ES-I3 (cell line): ENCODE measurements around the gene CRYBA2.
A peak's percentile ranks its signal among the peaks of the same experiment; 100 is the strongest.

Experiments used
- H3K36me3 ChIP-seq: 2 replicates; pipeline ENCODE4 v1.6.1; 2013; ENCODE audit warnings: mild to moderate bottlenecking, low read length, control low read depth, moderate library complexity; ENCODE audit not compliant: insufficient read depth
- H3K4me1 ChIP-seq: 2 replicates; pipeline ENCODE4 v1.6.1; 2013; ENCODE audit warnings: mild to moderate bottlenecking, control low read depth, low read length; ENCODE audit not compliant: insufficient read depth
- H3K9ac ChIP-seq: 2 replicates; pipeline ENCODE4 v1.6.1; 2013; ENCODE audit warnings: low read depth, mild to moderate bottlenecking, low read length, moderate library complexity
- H3K9me3 ChIP-seq: 2 replicates; pipeline ENCODE4 v1.6.1; 2013; ENCODE audit warnings: mild to moderate bottlenecking, low read length, moderate library complexity; ENCODE audit not compliant: control insufficient read depth, insufficient read depth

CRYBA2 gene

DNA sequence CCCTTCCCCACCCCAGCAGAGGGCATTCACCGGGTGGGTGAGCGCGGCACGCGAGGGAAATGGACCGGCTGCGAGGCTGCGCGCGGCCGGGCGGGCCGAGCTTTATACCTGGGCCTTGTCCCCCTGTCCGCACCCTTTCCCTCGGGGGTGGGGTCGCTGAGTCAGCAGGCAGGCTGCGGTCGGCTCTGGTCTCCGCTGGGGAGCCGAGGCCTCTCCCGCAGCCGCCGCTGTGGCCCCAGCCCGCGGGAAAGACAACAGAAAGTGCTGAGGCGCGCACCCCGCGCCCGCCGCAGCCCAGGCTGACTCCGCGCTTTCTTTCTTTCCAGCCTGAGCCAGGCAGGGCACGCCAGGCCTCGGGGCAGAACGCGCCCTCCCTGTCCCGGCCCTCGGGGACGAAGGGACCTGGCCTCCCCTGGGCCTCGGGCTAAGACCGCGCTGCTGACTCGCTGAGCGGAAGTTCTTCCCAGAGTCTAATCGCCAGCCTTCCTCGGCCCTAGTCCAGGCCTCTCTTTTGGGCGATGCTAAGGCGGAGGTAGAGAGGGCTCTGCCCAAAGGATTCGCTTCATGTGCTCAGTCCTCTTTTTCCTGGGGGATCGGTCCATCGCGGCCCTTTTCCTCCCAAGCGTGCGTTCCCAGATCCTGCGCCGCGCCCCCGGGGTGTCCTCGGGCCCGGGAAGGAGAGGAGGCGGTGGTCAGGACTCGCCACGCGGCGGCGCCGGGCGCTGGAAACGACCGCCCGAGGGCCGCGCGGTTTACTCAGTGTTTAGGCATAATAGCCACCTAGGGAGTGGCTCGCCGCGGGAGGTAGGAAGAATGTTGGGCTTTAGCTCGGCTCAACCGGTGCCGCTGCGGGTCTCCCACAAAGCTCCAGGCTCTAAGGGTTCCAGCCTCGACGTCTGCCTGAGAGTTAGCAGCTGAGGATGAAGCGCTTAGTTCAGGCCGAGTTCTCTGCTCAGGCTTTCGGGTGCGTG is at the start of gene CRYBA2:
Gene CRYBA2, minus strand, starts transcription at position 78 of the 971 bp plus-strand sequence. CDS start 246 bp downstream, outside the sequence.
- H3K9me3 ChIP-seq = no peaks in the 10 kb centered on the region
- no peaks in the 10 kb centered on the region for H3K36me3 ChIP-seq
- peaks cover 4% of the 10 kb centered on the region; the same call in 1 of the 2 replicates for H3K4me1 ChIP-seq
- H3K9ac ChIP-seq = peak within 1 kb of the TSS; percentile 25; the same call in 1 of the 2 replicates

DNA sequence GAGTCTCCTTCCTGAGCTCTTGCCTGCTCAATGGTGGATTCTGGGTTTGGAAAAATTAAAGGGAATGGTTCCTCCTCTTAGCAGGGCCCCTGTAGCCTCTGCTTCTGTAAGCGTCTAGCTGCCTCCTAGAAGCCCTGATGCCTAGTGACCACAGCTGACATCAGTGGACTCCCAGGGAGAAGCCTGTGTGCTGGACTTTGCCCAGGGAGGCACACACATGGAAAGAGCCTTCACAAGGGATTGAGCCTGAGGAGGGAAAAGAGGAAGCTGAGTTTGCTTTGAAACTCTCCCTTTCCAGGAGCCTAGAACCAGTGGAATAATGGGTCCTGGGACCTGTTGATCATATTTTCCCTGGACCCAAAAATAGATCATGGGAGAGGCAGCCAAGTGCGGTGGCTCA is 49.5 kb upstream of the CRYBA2 start:
- H3K9ac ChIP-seq = no peak overlapping the region
- no peaks in the 10 kb centered on the region for H3K4me1 ChIP-seq
- H3K9me3 ChIP-seq = no peaks in the 10 kb centered on the region
- no peaks in the 10 kb centered on the region for H3K36me3 ChIP-seq

DNA sequence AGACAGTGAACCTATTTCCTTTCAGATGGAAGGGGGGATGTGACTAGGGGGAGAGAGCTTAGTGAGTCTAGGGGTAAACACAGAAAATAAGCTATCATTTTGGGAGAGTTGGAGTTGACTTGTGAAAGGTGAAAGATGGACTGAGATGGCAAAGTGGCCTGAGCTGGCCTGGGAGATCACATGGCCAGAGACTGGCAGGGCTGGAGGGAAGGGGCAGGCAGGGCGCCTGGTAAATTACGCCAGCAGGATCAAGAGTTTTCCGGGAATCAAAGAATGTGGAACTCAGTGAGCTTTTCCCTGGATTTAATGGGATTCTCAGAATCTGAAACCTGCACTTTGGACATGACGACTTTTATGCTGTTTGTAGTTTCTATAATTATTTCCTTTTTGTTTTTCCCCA is 48.9 kb upstream of the CRYBA2 start:
- Histone ChIP-seq H3K9ac (no peak overlapping the region), H3K9me3 (no peaks in the 10 kb centered on the region), H3K4me1 (no peaks in the 10 kb centered on the region), H3K36me3 (no peaks in the 10 kb centered on the region)

DNA sequence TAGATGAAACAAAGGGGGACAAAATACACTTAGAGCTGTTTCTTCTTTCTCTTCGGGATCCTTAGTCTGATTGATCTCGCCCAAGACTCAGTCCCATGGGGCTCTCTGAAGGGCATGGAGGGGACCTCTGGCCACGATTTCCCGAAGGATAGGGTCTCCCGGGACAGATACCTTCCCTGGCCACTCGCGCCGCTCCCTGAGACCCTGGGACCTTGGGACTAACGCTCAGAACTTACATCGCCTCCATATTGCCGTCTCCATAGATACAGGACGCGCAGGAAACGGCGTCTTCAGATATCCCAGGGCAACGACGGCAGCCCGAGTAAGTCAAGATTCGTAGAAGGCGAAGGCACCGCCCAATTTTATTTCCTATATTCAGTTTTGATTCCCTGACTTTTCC is 48.0 kb upstream of the CRYBA2 start, which contains the start of gene CFAP65:
Gene CFAP65, minus strand, starts transcription at position 265 of the 400 bp plus-strand sequence. CDS start 2,468 bp downstream, outside the sequence.
- no peaks in the 10 kb centered on the region for H3K36me3 ChIP-seq
- H3K9me3 ChIP-seq = no peaks in the 10 kb centered on the region
- peak within 1 kb of the TSS; percentile 43; the same call in 1 of the 2 replicates for H3K9ac ChIP-seq
- H3K4me1 ChIP-seq = no peaks in the 10 kb centered on the region

DNA sequence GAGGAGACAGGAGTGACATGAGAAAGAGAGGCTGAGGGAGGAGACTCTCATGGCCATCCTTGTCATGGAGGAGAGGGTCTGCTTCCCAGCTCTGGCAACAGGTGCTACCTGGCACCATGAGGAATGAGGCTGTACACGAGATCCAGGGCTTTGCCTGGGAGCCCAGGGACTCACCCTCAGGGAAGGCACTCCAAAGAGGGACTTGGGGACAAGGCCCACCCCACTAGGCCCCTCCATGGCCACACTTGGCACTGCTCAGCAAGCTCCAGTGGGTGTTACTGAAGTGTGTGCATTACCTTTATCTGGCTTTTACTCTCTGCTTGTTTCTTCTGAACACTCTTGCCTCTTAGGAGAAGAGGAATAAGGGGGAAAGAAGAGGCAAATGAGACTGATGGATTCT is 45.4 kb upstream of the CRYBA2 start:
- no peaks in the 10 kb centered on the region for H3K9me3 ChIP-seq
- no peaks in the 10 kb centered on the region for H3K4me1 ChIP-seq
- H3K9ac ChIP-seq = no peak overlapping the region
- no peaks in the 10 kb centered on the region for H3K36me3 ChIP-seq

GRCh38 chr2:219037783-219038499 is 44.7 kb upstream of the CRYBA2 start:
- Histone ChIP-seq H3K9ac (no peak overlapping the region), H3K4me1 (no peaks in the 10 kb centered on the region), H3K9me3 (no peaks in the 10 kb centered on the region), H3K36me3 (no peaks in the 10 kb centered on the region)

GRCh38 chr2:219035942-219036341 is 42.7 kb upstream of the CRYBA2 start:
- Histone ChIP-seq H3K36me3 (no peaks in the 10 kb centered on the region), H3K9ac (no peak overlapping the region), H3K9me3 (no peaks in the 10 kb centered on the region)

DNA sequence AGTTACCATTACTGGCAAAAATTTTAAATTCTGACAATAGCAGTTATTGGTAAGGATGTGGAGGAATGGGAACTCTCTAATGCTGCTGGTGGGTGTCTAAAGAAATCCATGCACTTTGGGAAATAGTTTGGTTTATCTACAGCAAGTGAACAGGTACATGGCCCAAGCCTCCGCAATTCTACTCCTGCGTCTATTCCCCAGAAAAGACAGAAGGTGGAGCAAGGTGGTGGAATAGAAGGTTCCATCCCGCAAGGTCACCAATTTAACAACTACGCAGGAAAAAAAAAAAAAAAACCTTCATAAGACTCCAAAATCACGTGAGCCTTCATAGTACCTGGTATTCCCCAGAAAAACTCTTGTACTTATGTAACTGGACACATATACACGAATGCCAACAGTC is 41.6 kb upstream of the CRYBA2 start:
- H3K36me3 ChIP-seq = no peaks in the 10 kb centered on the region
- no peaks in the 10 kb centered on the region for H3K4me1 ChIP-seq
- H3K9ac ChIP-seq = no peak overlapping the region
- no peaks in the 10 kb centered on the region for H3K9me3 ChIP-seq

More at GRCh38 chr2:219035942-219036341, 42.7 kb upstream of the CRYBA2 start:
- H3K4me1 ChIP-seq = no peaks in the 10 kb centered on the region

- Histone ChIP-seq H3K4me1 (no peaks in the 10 kb centered on the region), H3K36me3 (no peaks in the 10 kb centered on the region), H3K9me3 (no peaks in the 10 kb centered on the region), H3K9ac (no peak overlapping the region)
Measured at GRCh38 chr2:219032051-219032745, 39.0 kb upstream of the CRYBA2 start.

DNA sequence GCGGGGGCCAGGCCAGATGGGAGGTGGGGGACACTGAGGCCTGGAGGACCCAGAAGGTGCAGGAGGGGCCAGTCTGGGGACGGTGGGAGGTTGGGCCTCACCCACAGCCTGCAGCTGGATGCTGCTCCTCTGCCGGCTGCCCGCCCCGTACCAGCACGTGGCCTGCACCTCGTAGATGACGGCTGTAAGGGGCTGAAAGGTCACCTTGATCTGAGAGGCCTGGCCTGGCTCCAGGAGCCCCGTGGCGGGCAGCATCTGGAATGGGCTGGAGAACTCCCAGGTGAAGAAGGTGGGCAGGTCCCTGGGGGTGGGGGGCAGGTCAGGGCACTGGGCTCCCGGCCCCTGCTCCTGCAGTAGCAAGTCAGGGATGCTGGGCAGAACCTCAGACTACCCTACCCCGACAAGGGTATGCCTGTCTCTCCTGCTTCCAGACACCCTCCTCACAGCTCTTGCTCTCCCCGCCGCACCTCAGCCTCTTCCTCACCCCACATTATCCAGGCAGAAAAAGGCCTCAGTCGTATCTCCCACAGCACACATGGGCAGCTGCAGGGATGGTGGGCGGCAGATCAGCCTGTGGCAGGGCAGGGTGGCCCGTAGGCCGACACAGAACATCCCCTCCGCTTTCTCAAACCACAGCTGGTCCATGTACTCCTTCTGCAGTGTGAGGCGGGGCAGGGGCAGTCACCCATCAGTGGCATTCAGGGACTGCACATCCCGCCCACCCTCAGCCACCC is 38.0 kb upstream of the CRYBA2 start:
- Histone ChIP-seq H3K9ac (no peak overlapping the region), H3K4me1 (no peaks in the 10 kb centered on the region), H3K9me3 (no peaks in the 10 kb centered on the region), H3K36me3 (no peaks in the 10 kb centered on the region)

DNA sequence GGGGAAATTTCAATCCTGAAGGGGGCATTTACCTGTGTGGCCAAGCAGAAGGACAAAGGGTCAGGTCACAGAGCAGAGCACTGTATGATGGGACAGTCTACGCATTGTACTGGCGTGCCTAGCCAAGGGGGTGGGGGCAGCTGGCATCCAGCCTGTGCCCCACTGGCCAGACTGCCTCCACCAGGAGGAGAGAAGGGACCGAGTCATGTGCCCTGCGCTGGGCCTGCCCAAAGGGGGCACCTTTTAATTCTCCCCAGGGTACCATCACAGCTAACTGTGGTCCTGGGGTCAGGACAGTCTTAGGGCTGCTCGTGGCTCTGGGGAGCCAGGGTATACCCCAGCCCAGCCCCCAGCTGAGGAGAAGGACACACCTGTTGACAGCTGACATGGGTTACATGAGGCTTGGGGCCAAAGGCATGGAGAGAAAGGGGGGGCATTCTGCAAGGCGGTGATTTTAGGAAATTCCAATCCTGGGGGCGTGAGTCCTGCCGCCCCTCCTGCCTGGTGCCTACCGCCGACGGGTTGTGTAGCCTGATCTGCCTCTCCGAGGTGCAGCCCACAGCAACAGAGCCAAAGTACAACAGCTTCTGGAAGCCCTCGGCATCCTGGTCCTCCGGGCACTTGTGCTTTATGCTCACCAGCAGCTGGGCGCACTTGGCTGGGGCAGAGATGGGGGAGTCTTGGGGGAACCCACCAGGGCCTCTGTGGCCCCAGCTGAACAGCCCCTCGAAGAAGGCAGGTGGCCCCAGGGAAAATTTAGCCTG is 37.1 kb upstream of the CRYBA2 start:
- Histone ChIP-seq H3K9ac (no peak overlapping the region), H3K36me3 (no peaks in the 10 kb centered on the region), H3K9me3 (no peaks in the 10 kb centered on the region)

GRCh38 chr2:219029829-219030165 is 36.6 kb upstream of the CRYBA2 start:
- no peak overlapping the region for H3K9ac ChIP-seq
- no peaks in the 10 kb centered on the region for H3K36me3 ChIP-seq
- no peaks in the 10 kb centered on the region for H3K4me1 ChIP-seq
- no peaks in the 10 kb centered on the region for H3K9me3 ChIP-seq

More for the DNA sequence above, 37.1 kb upstream of the CRYBA2 start:
- no peaks in the 10 kb centered on the region for H3K4me1 ChIP-seq
